GM21447 (cell line): ENCODE measurements around the gene CSTA.
A peak's percentile ranks its signal among the peaks of the same experiment; 100 is the strongest.

Experiments
- ATAC-seq: cut with Tn5 transposase; IDR thresholded peaks from one replicate; pipeline ENCODE4 v1.9.1; 2021; ENCODE audit not compliant: unreplicated experiment

CSTA gene

DNA sequence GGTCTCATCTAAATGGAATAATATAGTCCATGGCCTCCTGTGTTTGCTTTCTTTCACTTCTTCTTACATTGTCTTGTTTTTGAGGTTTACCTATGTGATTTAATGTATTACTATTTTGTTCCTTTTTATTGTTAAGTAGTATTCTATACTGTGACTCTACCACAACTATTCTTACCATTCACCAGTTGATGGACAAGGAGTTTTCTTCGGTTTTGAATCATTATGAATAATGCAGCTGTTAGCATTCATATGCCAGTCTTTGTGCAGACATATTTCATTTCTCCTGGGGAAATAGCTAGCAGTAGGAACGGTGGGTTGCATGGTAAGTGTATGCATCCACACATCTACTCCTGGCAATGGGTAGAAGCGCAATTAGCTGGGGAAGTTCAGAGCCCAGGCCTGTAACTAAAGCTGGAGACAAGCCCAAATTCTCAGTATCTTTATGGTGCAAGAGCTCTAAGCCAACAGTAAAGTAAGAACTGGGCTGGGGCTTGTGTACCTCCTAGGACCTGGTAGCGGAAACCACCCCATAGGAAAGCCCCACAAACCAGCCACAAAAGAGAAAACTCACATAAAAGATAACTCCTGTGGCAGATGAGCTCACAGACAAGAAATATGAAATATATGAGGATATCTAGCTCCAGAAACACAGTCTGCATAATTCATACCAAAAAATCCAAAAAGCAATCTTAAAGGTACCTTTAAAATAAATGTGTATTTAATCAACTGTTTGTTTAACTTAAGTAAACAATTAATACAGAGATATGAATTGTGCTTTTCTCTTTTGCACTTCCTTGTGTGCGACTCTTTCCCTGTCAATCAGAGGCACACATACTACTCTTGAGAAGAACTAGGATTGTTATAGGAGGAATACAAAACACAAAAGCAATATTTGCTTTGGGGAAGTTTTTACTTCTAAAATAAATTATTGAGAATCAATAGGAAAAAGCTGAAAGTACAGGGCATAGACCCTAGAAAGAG, 2.7 kb upstream of the CSTA start:
- no peak for ATAC-seq

DNA sequence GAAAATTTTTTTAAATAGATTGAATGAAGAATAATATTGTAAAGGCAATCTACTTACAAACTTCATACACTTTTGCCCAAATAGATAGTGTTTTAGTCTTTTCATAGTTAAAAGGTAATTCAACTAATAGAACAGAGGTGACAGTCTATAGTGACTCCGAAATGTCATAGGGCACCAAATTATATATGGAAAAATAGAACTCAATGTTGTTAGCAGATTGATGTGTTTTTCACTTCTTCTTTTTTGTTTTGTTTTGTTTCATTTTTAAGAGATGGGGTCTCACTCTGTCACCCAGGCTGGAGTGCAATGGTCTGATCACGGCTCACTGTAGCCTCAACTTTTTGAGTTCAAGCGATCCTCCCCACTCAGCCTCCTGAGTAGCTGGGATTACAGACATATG, 721 bp downstream of the CSTA start:
- ATAC-seq: no peak

DNA sequence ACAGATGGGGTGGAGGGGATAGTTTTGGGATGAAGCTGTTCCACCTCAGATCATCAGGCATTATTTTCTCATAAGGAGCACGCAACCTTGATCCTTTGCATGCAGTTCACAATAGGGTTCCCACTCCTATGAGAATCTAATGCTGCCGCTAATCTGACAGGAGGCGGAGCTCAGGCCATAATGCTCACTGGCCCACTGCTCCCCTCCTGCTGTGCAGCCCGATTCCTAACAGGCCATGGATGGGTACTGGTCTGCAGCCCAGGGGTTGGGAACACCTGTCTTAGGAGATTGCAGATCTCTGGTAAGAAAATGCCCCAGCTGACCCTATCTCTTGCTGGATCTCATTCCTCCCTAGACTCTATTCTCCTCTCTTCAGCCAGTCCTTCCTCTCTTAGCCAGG, 6.8 kb downstream of the CSTA start:
- no peak for ATAC-seq

DNA sequence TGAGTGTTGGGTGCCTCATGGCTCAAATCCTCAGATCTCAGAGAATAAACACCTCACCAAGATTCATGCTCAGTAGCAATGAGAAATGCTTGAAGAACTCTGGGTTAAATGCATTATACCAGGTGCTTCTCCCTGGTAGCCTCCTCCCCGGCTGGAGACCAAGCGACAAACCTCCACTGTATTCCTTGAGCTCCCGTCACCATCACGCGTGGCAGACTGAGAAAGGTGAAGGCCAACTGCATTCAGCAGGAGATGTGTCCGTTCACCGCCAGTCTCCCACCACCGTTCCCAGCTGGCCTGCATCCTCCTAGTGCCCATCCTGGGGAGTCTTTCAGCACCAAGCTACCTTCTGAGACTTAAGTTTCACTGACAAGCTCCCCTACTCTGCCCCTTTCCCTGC, 7.5 kb downstream of the CSTA start:
- no peak for ATAC-seq

DNA sequence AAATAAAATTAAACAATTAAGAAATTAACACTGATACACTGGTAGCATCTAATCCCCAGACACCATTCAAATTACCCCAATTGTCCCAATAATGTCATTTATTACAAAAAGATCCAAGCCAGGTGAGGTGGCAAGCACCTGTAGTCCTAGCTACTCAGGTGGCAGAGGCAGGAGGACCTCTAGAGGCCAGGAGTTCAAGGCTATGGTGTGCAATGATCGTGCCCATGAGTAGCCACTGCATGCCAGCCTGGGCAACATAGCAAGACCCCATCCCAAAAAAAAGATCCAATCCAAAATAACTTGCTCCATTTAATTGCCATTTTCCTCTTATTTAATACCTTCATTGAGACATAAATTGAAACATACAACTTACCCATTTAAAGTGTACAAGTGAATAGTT, 17.8 kb downstream of the CSTA start:
- ATAC-seq: no peak

DNA sequence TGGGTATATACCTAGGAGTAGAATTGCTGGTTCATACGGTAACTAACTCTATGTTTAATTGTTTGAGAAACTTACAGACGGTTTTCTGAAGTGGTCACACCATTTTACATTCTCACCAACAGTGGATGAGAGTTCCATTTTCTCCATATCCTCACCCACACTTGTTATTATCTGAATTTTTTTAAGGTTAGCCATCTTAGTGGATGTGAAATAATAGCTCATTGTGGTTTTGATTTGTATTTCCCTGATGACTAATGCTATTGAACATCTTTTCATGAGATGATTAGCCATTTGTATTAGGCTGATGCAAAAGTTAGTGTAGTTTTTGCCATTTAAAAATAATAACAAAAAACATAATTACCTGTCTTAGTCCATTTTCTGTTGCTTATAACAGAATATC, 18.6 kb downstream of the CSTA start:
- ATAC-seq: no peak

DNA sequence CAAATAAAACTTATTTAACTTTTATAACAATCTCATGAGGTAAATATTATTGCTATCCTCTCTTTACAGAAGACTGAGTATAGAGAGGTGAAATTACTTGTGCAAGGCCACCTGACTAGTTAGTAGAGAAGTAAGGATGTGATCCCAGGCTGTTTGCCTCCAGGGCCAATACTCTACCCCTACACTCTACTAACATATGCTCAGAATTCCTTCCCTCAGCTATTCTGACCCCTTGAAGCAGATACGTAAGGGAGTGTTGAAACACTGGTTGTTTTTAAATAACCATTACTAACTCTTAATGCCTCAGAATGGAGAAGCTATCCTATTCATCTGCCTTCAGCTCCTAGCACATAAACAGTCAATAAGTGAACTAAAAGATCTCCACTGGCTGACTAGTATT, 24.1 kb downstream of the CSTA start:
- ATAC-seq: no peak

DNA sequence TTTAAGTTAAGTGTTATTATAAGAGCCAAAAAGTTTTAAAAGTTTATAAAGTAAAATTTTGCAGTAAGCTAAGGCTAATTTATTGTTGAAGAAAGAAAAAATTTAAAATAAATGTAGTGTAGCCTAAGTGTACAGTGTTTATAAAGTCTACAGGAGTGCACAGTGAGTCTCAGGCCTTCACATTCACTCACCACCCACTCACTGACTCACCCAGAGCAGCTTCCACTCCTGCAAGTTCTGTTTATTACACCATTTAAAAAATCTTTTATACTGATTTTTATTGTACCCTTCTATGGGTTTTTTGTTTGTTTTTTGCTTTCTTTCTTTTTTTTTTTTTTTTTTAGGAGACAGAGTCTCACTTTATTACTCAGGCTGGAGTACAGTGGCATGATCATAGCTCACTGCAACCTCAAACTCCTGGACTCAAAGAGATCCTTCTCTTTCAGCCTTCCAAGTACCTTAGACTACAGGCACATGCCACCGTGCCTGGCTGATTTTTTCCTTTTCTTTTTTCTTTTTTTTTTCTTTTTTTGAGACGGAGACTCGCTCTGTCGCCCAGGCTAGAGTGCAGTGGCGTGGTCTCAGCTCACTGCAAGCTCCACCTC, 25.9 kb downstream of the CSTA start:
- ATAC-seq: no peak

DNA sequence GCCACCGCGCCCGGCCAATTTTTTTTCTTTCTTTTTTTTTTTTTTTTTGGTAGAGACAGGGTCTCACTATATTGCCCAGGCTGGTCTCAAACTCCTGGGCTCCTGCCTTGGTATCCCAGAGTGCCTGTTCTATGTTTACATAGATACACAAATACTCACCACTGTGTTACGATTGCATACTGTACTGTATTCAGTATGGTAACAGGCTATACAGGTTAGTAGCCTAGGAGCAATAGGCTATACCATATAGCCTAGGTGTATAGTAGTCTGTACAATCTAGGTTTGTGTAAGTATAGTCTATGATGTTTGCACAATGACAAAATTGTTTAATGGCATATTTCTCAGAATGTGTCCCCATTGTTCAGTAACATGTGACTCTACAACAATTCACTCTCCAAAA, 26.6 kb downstream of the CSTA start:
- no peak for ATAC-seq

DNA sequence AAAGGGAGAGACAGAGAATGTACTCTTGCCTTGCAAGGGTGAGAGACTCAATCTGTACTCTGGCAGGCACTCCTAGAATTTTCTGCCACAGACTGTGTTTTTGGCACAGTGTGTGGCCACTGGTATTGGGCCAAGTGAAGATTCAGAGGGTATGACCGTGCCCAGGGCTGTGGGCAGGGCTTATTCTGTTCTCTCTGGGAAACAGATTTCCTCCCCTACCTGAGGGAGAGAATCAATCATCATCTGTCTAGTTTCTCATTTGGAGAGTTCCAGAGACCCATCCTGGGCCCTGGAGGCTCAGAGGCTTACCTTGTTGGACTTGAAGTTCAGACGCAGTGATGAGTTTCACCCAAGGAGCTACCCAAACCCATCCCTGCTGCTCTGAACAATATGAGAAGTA, 28.2 kb downstream of the CSTA start:
- ATAC-seq: no peak

DNA sequence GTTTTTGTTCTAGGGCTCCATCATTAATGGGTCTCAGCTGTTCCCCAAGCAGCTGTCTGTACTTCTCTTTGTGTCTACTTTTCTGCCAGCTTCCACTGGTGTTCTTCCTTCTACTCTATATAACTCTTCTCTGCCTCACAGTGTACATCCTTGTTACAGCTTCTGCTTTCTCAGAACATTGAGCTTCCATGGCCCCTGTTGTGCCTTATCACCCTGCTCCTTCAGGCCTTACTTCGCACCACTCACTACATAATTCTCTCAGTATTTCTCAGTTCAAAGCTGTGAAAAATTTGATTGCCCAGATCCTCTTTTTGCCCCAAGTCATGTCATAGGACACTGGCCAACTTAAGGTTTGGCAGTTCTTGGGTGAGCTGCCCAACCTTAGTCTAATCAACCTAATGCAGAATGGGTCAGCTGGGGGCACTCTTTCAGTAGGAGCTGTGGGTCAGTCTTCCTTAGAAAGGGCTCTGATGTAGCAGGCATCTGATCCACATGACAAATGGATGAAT, 28.9 kb downstream of the CSTA start:
- ATAC-seq: no peak

DNA sequence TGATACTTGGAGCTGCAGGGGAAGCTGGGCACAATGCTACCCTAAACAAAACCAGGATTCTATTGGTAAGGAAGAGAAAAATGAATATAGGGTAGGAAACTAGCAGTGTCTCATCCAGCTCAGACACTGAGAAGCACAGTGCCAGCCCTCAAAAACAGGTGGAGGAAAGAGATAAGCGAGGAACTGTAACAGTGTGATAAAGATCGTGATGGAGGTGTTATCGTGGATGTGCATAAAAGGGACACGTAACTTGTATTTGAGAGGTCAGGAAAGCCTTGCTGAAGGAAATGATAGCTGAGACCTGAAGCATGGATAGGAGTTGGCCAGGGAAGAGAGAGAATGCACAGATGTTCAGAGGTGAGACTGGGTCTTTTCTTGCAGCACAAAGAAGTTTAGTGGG, 30.6 kb downstream of the CSTA start:
- no peak for ATAC-seq

DNA sequence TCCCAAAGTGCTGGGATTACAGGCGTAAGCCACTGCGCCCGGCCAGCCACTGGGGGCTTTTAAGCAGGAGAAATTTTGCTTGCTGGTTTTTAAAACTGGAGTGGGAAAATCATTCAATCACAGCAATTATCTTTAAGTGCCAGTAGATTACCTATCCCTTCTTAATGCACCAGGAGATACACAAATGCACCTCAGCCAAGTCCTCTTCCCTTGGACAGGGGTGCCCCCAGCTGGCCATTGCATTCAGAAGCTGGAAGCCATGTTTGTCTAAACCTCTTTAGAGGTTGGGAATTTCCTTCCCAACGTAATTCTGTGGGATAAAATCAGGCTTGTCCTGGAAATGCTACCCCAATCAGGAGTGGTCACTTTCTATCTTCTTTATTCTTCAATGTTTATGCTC, 31.4 kb downstream of the CSTA start:
- ATAC-seq: no peak

DNA sequence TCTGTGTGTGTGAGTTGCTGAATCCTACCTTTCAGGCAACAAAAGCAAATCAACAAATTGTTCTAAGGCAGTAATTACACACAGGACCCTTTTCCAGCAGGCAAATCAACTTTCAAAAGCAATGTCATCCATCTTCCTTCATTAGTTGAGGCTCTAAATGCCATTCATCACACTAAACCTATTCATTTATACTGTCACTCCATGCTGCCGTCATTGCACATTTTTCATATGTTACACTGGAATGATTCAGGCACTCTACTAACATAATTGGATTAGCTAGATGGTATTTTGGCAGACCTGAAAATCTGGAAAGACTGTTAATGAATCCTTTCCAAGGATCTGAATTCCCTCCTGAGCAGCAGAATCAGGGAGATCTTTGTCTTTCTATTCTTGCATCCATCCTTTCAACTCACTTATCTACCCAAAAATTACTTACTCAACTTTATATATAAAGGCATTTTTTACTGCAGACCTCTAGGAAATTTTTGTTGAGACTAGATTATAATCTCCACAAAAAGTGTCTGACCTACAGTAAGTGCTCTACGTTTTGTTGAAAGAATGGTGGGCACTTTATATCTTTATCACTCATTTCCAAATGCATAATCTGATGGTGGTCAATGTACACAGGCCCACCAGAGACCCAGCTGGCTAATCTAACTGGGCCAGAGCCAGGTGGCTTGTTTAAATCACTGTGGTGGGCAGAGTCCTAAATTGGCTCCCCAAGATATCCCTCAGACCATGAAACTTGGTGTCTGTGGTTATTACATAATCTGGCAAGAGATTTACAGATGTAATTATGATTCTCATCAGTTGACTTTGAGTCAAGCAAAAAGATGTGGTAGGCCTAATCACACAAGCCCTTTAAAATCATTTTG, 33.0 kb downstream of the CSTA start:
- ATAC-seq: no peak

DNA sequence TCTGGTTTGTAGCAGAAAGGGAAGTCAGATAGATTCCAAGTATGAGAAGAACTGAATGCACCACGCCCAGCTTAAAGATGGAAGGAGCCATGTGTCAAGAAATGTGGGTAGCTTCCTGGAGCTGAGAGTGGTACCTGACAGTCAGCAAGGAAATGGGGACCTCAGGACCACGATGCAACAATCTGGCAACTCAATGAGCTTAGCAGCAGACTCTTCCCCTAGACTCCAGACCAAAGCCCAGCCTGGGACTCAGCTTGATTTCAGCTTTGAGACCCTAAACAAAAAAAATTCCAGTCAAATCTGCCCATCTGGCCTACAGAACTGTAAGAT, 33.6 kb downstream of the CSTA start:
- no peak for ATAC-seq

DNA sequence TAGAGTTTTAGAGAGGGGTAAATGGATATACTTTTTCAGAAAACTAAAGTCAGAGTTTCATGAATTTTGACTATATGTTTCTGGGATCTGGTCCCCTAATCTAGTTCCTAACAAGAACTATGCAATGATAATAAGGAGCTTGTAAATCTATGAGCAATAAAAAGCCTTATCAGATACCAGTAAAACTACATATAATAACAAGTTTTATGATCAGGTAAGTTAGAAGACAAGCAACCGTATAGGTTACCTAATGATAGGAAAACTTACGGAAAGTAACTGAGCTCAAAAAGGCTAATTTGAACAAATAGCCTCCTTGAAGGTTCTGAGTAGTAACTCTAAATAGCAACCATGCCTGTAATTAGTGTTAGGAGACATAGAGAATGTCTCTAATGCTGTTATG, 37.0 kb downstream of the CSTA start:
- no peak for ATAC-seq

DNA sequence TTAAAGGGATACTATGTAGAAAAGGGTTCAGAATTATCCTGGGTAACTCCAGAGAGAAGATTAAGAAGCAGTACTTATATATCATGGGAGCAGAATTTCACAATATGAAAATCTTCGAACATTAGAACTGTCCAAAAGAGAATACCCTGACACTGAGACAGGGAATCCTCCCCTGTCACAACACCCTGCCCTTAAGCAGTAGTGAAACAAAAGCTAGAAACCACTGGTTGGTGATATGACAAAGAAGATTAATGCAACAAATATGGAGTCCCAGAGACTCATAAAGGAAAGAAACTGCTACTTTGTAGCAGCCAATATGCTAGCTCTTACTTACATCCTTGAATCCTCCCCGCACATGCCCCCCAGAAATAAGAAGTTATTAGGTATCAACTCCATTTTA, 39.4 kb downstream of the CSTA start:
- ATAC-seq: no peak

DNA sequence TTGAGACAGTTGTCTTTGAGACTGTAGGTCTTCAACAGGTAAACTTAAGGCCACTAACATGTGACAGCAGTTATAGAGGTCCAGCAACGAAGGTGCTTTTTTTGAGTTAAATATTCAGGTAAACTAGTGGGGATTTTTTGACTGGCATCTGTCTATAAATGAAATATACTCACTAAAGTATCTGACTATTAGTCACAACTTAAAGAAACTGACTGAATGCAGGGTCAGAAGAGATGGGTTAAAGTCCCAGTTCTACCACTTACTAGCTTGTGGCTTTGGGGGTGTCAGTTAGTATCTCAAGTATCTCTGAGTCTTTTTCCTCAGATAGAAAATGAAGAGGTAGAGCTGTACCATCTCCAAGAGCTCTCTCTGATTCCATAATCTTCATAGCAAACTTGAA, 40.0 kb downstream of the CSTA start:
- peak; percentile 36 for ATAC-seq

DNA sequence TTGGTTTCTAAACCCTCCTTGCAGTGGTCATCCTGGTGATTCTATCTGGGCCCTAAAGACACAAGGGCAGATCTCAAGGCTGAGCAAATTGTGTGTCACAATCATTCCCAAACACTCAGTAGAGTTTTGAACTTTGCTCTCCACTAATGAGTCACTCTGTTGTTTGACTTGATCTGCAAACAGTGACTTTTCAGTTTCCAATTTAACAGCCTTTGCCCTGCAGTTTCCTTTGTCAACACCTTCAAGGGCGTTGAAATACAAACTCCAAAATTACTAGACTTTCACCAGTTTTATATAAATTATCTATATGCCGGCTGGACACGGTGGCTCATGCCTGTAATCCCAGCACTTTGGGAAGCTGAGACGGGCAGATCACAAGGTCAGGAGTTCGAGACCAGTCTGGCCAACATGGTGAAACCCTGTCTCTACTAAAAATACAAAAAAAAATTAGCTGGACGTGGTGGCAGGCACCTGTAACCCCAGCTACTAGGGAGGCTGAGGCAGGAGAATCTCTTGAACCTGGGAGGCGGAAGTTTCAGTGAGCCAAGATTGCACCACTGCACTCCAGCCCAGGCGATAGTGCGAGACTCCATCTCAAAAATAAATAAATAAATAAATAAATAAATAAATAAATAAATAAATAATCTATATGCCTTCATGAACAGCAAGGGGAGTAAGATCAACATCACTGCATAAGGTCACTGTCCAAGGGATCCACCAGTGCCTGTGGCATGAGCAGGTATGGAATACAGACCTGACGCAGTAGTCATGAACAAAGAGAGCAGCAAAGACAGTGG, 40.7 kb downstream of the CSTA start:
- ATAC-seq: peak; percentile 67

DNA sequence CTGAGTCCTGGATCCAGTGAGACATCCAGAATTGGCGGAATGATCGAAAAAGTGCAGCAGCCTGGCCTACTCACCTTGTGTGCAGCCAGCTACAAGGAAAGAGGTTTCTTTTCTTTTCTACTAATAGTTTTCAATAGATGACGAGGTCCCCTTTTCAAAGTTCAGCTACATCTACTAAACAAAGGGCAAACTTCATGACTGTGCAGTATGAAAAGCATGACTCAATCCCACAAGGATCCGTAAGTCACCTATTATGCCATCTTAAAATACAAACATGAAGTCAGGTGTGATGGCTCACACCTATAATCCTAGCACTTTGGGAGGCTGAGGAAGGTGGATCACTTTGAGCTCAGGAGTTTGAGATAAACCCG, 41.3 kb downstream of the CSTA start:
- ATAC-seq: no peak

DNA sequence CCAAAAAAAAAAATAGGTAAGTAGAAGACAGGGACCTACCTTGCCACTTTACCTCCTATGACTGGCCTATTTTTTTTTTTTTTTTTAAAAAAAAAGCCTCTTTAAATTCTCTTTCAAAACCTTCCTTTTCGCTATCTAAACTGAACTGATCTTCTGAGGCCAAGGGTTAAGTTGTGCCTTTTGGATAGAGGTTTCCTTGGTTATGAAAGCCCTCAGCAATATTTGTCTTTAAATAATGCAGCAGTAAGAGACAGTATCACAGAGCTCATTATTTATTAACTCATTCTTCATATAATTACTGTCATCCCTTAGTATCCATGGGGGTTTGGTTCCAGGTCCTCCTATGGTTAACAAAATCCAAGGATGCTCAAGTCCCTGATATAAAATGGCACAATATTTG, 49.0 kb downstream of the CSTA start:
- no peak for ATAC-seq
